Cardiac atrium fibroblast (primary cell): ENCODE data around the gene BMX. TPM values are rescaled to one million over a fixed set of nuclear protein-coding genes. Genes with fewer than 3 reads are reported as not detected.

Source experiments
- total RNA-seq: library from RNA; depleted of rRNA; stranded (reverse); fragments of >200 nt; gene quantifications from 2 replicates; pipeline ENCODE4 v1.2.3, GENCODE V29; 2015

BMX gene
- total RNA-seq: 2.9 and 4.4 TPM in 2 replicates

GRCh38 chrX:15500497-15500966, at the start of gene BMX:
TSS of gene BMX (plus strand) at chrX:15500807. CDS start at chrX:15508354, 7,547 bp downstream.

DNA sequence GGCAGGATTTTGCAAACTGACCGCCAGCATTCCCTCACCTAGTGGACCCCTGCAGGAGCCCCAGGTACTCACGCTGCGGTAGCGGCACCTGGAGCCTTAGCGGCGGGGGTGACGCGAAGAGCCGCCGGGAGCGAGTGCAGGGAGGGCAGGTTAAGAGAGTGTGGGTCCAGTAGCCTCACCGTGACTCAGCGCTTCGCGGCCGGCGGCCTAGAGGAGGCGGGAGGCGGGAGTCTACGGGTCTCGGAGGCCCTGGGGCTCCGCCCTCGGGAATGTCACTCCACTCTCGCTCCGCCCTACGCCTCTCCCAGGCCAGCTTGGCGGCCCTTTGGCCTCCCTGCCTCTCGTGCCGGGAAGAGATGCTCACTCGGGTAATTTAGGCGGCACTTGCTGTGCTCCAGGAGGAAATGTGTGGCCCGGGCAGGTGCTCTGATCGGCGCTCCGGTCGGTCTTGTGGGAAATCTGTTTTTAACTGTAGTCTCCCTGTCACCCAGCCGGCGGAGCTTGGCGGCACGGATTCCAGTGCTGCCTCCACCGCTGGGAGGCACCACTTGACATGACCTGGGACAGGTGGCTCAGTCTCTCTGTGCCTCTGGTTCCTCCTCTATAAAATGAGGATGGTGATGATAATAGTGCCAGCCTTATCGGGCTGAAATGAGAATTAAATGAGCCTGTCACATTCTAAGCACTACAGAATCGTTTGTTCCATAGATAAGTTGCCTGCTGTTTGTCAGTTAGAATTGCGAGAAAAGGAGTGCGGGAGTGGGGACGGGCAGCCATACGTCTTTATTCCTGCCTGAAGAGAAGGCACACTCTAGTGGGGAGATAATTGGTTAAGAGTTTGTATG, 7.3 kb upstream of the BMX start, which contains the start of gene PIR:
PIR (minus strand) TSS at position 216 of the 845 bp plus-strand sequence. CDS start 2,076 bp downstream, outside the sequence.

DNA sequence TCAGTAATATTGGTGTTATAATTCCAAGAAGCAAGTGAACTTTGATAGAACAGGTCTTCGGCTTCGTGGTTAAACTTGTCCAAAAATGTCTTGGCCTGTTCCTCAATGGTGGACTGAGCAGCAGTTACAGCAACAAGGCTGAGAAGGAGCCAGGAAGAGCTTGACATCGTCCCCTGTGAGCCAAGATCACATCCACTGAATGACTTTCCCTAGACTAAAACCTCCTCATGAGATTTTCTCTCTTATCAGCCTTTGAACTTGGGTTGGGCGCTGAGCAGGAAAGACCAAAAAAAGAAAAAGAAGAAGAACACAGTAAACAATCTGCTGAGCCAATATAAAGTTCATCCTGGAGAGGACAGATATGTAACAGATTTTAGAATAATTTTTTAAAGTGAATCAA, 100.1 kb downstream of the BMX start, which contains the start of gene ACE2:
ACE2 (minus strand) TSS at position 216 of the 400 bp plus-strand sequence; CDS start at position 167, 49 bp downstream.

Other genes with a start within 250 kb of the BMX start
- gene ASB9, start 230.7 kb upstream of the BMX start, total RNA-seq: 0.18 TPM in 1 of 2 replicates, not detected in the other
- gene ASB11, start 185.2 kb upstream of the BMX start, total RNA-seq: not detected in 2 replicates
- gene PIGA, start 165.3 kb upstream of the BMX start, total RNA-seq: 3.1 and 4.5 TPM in 2 replicates
- not detected in 2 replicates for gene VEGFD, start 116.4 kb upstream of the BMX start, total RNA-seq
- gene PIR, start 7.5 kb upstream of the BMX start, total RNA-seq: 31.1 and 37.3 TPM in 2 replicates
- 1.3 TPM in 1 of 2 replicates, not detected in the other for gene ACE2, start 100.2 kb downstream of the BMX start, total RNA-seq
- not detected in 2 replicates for gene CLTRN, start 164.0 kb downstream of the BMX start, total RNA-seq
- gene CA5B, start 237.5 kb downstream of the BMX start, total RNA-seq: 2.6 and 5.2 TPM in 2 replicates